ENCODE results near the gene CTCF. TPM values are rescaled to one million over a fixed set of nuclear protein-coding genes. Genes with fewer than 3 reads are reported as not detected.

The CTCF gene
- total RNA-seq, 2 donors from 2014 or later: 55.5 to 71.1 TPM

DNA sequence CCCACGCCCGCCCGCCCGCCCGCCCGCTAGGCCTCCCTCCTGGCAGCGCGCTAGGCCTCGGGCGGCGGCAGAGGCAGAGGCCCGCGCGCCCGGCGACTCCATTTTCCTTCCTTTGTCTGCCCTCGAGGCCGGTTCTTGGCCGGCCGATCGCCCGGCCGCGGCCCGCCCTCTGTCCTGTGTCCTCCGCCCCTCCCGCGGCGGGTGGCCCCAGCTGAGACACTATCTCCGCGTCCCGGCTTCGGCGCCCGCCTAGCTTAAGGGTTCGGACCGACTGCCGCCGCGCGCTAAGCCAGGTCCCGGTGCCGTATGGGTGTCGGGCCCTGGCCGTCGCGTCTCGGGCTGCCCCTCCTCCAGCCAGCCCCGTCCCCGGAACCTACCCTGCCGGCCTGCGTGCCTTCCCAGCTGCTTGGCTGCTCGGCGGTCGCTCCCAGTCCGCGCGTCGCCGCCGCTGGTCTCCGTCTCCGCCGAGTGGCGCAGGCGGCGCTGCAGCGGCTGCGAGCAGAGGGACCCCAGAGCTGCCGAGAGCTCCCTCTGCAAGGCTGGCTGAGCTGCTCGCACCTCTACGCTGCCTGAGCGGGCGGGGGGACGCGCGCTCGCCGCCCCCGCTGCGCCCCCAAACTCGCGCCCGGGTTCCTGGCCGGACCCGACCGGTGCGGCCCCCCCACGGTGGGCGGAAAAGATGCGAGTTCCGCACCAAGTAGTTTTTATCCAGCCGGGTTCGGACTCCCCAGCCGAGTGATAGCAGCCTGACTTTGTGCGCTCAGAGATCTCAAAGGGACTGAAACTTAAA, 787 bp downstream of the CTCF start:
- peak; percentile 66 to 74 for DNase-seq
- H3K27me3 Mint-ChIP-seq (ENCODE audit: low read depth): no peaks in the 10 kb centered on the region
- ATAC-seq (replicated peaks in 1 of 2): peak; percentile 6 to 10
- peaks cover 0 to 2% of the 10 kb centered on the region in 2 donors for H3K9me3 Mint-ChIP-seq
- peaks cover 57% of the 10 kb centered on the region for H3K4me1 Mint-ChIP-seq (ENCODE audit: low read depth)
- H3K36me3 Mint-ChIP-seq (ENCODE audit: insufficient read depth in 2 of 2): peaks cover 1 to 4% of the 10 kb centered on the region in 2 donors
- peak overlapping the region; percentile 87 to 94 for H3K4me3 Mint-ChIP-seq
- H3K27ac Mint-ChIP-seq: peak overlapping the region; percentile 95

DNA sequence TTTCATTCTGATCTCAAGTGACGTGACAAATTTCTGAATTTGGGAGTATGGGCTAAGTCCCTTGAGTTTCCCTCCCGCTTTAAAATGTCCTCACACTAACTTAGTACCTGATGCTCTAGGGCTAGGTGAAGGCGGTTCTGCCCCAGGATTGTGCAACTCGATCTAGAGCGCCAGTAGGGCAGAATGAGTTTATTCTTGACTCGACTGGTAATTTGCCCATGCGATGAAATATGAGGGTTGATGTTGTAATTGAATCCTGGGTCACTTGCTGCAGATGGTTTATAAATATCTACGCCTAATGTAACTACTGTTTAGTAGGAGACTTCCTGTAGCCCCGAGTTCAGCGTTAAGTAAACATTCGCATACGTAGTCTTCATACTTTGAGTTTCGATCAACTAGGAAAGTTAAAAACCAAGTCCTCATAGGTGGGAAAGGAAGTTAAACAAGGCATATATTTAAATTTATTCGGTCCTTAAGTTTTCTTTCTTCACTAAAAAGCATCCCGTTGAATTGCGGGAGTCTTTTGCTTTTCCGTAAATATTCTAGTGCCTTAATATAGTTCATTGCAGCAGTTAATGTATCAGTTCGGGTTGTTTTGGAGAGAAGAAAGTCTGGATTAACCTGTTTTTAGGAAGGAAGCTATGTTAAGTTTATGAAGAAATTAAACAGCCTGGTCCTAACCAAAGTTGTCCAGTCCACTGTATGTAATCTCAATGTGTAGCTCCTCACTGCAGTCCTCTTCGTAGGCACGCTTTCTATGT, 1.6 kb downstream of the CTCF start:
- H3K4me1 Mint-ChIP-seq (ENCODE audit: low read depth): peaks cover 64% of the 10 kb centered on the region
- no peaks in the 10 kb centered on the region for H3K27me3 Mint-ChIP-seq (ENCODE audit: low read depth)
- peaks cover 1 to 4% of the 10 kb centered on the region in 2 donors for H3K36me3 Mint-ChIP-seq (ENCODE audit: insufficient read depth in 2 of 2)
- peak overlapping the region; percentile 87 to 94 for H3K4me3 Mint-ChIP-seq
- peak overlapping the region; percentile 95 for H3K27ac Mint-ChIP-seq
- DNase-seq: peak; percentile 30 to 38
- H3K9me3 Mint-ChIP-seq: peaks cover 0 to 2% of the 10 kb centered on the region in 2 donors
- ATAC-seq (replicated peaks in 1 of 2): no peak

DNA sequence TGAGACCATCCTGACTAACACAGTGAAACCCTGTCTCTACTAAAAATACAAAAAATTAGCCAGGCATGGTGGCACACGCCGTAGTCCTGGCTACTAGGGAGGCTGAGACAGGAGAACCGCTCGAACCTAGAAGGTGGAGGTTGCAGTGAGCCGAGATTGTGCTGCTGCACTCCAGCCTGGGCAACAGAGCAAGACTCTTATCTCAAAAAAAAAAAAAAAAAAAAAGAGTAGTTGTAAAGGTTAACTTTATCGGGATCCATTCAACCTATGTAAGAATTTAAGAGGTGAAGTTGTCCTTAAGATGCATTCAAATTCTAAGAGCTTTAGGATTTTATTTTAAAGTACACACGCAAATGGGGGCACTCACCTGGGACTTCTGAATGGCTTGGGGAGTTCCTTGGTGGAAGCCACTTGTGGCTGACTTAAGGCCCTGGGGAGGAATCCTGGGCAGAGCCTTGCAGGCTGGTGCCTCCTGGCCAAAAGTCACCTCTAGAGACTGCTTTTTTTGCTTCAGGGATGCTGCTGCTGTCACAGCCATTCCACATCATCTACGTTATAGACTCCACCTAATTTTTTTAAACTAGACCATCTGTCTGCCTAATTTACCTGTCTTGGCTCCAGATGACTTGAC, 3.3 kb downstream of the CTCF start:
- Mint-ChIP-seq H3K36me3 (ENCODE audit: insufficient read depth in 2 of 2) (peaks cover 0 to 3% of the 10 kb centered on the region in 2 donors), H3K4me3 (peak overlapping the region in 1 of 2 donors; percentile 34), H3K9me3 (no peaks in the 10 kb centered on the region), H3K4me1 (ENCODE audit: low read depth) (peaks cover 58% of the 10 kb centered on the region), H3K27ac (no peak overlapping the region), H3K27me3 (ENCODE audit: low read depth) (no peaks in the 10 kb centered on the region)
- DNase-seq (no peak), ATAC-seq (replicated peaks in 1 of 2) (no peak)

DNA sequence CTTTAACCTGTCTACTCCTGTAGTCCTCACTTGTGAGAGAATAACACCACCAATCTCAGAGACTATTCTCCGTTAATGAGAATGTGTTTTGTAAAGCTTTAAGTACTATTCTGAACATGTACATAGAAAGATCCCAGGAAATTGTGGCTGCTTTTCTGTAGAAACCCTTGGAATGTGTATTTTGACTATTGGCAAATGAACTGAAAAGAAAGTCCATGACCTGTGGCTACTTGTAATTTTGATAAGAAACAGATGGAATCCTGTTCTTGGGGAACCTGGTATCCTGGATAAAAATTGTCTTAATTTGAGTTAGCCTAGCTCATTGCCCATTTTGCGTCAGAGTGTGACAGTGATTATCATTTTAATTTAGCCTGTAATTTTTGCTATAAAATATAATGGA, 9.1 kb downstream of the CTCF start:
- Mint-ChIP-seq H3K4me1 (ENCODE audit: low read depth) (peaks cover 33% of the 10 kb centered on the region), H3K36me3 (ENCODE audit: insufficient read depth in 2 of 2) (peaks cover 2 to 18% of the 10 kb centered on the region in 2 donors)

DNA sequence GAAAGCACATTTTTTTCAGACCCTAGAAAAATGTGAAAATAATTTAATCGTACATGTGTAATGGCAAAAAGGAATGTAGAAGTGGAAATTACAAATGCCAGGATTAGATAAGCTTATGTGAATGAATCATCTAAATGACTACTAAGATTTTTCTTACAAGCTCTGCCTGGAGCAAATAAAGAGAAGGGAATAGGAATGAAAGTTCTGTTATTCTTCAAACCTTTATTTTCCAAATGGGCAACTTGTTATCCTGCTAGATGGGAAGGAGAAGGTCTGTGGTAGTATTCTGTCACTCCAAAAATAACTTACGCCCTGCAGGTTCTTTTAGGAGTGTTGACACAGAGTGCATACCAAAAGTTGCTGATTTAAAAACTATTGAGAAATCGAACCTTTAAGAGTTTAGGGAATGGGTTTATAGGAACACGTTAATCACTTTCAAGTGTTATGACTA, 9.7 kb downstream of the CTCF start:
- peaks cover 28% of the 10 kb centered on the region for H3K4me1 Mint-ChIP-seq (ENCODE audit: low read depth)
- H3K27ac Mint-ChIP-seq: no peak overlapping the region
- ATAC-seq (replicated peaks in 1 of 2) (no peak), DNase-seq (no peak)
- H3K36me3 Mint-ChIP-seq (ENCODE audit: insufficient read depth in 2 of 2): peaks cover 2 to 22% of the 10 kb centered on the region in 2 donors
- no peaks in the 10 kb centered on the region for H3K9me3 Mint-ChIP-seq
- H3K4me3 Mint-ChIP-seq: no peak overlapping the region
- H3K27me3 Mint-ChIP-seq (ENCODE audit: low read depth): no peaks in the 10 kb centered on the region

More for the DNA sequence above, 9.1 kb downstream of the CTCF start:
- no peak for ATAC-seq (replicated peaks in 1 of 2)
- H3K27me3 Mint-ChIP-seq (ENCODE audit: low read depth): no peaks in the 10 kb centered on the region
- no peak overlapping the region for H3K4me3 Mint-ChIP-seq
- no peaks in the 10 kb centered on the region for H3K9me3 Mint-ChIP-seq
- no peak for DNase-seq
- no peak overlapping the region for H3K27ac Mint-ChIP-seq

DNA sequence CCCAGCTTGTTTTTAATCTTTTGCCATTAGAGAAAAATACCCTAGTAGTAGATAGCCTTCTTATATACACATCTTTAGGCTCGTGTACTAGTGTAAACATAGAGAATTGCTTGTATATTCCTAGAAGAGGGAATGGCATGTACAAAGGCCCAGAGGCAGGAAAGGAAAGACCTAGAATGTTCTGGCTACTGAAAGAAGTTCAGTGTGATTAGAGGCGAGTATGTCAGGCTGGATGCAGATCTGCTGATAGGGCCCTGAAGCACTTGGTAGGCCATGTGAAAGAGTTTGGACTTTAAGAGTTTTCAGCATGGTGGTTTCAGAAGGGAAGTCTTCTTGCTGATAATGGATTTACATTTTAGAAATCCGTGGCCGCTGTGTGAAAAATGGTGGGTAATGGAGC, 17.4 kb downstream of the CTCF start:
- Mint-ChIP-seq H3K4me1 (ENCODE audit: low read depth) (peaks cover 10% of the 10 kb centered on the region), H3K27ac (no peak overlapping the region), H3K9me3 (no peaks in the 10 kb centered on the region), H3K4me3 (no peak overlapping the region), H3K27me3 (ENCODE audit: low read depth) (no peaks in the 10 kb centered on the region), H3K36me3 (ENCODE audit: insufficient read depth in 2 of 2) (peaks cover 2 to 16% of the 10 kb centered on the region in 2 donors)
- DNase-seq: no peak
- ATAC-seq (replicated peaks in 1 of 2): no peak

DNA sequence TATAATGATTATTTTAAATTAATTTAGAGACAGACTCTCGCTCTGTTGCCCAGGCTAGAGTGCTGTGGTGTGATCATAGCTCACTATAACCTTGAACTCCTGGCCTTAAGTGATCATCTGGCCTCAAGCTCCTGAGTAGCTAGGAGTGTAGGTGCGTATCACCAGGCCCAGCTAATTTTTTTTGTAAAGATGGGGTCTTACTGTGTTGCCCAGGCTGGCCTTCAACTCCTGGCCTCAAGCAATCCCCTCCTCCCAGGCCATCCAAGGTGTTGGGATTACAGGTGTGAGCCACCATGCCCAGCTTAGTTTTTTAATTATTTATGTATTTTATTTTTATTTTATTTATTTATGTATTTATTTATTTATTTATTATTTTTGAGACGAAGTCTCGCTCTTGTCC, 17.9 kb downstream of the CTCF start:
- ATAC-seq (replicated peaks in 1 of 2) (no peak), DNase-seq (no peak)
- H3K4me3 Mint-ChIP-seq: no peak overlapping the region
- no peaks in the 10 kb centered on the region for H3K9me3 Mint-ChIP-seq
- peaks cover 10% of the 10 kb centered on the region for H3K4me1 Mint-ChIP-seq (ENCODE audit: low read depth)
- H3K36me3 Mint-ChIP-seq (ENCODE audit: insufficient read depth in 2 of 2): peaks cover 2 to 13% of the 10 kb centered on the region in 2 donors
- no peak overlapping the region for H3K27ac Mint-ChIP-seq
- H3K27me3 Mint-ChIP-seq (ENCODE audit: low read depth): no peaks in the 10 kb centered on the region

DNA sequence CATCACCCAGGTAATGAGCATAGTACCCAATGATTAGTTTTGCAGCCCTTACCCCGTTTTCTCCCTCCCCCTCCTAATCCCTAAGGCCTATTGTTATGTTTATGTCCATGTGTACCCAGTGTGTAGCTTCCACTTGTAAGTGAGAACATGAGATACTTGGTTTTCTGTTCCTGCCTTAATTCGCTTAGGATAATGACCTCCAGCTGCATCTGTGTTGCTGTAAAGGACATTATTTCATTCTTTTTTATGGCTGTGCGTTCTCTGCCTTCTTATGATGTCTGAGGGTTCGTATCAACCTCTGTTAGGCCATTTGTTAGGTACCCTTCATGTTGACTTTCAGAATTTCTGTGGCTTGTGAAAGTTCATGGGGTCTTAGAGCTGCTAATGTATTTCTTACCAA, 31.0 kb downstream of the CTCF start:
- Mint-ChIP-seq H3K27ac (peak overlapping the region; percentile 7), H3K9me3 (no peaks in the 10 kb centered on the region), H3K36me3 (ENCODE audit: insufficient read depth in 2 of 2) (peaks cover 0 to under 1% of the 10 kb centered on the region in 2 donors), H3K27me3 (ENCODE audit: low read depth) (no peaks in the 10 kb centered on the region), H3K4me1 (ENCODE audit: low read depth) (peaks cover 38% of the 10 kb centered on the region), H3K4me3 (no peak overlapping the region)
- DNase-seq: no peak
- no peak for ATAC-seq (replicated peaks in 1 of 2)

DNA sequence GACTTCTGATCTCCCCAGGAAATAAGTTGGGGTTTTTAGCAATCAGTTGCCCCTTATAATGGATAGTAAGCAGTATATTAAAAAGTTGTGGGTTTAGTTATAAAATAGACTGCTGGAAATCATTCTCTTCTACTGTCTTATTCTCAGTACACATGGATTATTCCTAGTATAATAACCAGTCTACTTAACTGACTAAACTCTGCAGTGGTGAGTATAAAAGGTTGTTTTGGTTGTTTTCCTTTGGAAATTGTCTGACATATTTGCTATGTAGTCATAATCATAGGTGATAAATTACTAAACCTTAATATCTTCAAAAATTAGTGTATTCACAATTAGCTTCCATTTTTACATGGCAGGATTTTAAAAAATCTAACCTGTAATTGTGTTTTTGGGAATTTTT, 31.4 kb downstream of the CTCF start:
- no peaks in the 10 kb centered on the region for H3K9me3 Mint-ChIP-seq
- H3K27me3 Mint-ChIP-seq (ENCODE audit: low read depth): no peaks in the 10 kb centered on the region
- H3K27ac Mint-ChIP-seq: peak overlapping the region; percentile 7
- H3K4me3 Mint-ChIP-seq: no peak overlapping the region
- no peak for ATAC-seq (replicated peaks in 1 of 2)
- H3K36me3 Mint-ChIP-seq (ENCODE audit: insufficient read depth in 2 of 2): no peaks in the 10 kb centered on the region
- H3K4me1 Mint-ChIP-seq (ENCODE audit: low read depth): peaks cover 38% of the 10 kb centered on the region
- DNase-seq: no peak

DNA sequence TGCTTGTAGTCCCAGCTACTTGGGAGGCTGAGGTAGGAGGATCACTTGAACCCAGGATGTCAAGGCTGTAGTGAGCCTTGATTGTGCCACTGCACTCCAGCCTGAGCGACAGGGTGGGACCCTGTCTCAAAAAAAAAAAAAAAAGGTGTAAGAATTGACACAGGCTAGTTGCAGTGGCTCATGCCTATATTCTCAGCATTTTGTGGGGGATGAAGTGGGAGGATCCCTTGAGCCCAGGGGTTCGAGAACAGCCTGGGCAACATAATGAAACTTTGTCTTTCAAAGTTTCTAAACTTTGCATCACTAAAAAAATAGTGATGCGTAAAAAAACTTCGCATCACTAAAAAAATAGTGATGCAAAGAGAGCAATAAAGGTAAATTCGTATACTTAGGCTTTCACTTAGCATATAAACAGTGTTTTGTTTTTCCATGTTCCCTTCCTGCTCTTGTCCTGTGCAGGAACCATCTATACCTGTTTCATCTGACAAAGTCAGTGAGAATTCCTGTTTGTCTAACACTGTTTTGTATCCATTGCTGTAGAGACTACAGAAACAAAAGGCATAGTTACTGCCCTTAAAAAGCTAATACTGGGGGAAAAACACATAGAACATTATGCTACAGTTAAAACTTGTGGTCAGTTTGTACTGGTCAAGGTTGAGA, 32.1 kb downstream of the CTCF start:
- ATAC-seq (replicated peaks in 1 of 2) (no peak), DNase-seq (no peak)
- peaks cover 38% of the 10 kb centered on the region for H3K4me1 Mint-ChIP-seq (ENCODE audit: low read depth)
- no peaks in the 10 kb centered on the region for H3K36me3 Mint-ChIP-seq (ENCODE audit: insufficient read depth in 2 of 2)
- peak overlapping the region in 1 of 2 donors; percentile 39 for H3K4me3 Mint-ChIP-seq
- no peaks in the 10 kb centered on the region for H3K9me3 Mint-ChIP-seq
- peak overlapping the region; percentile 87 for H3K27ac Mint-ChIP-seq
- H3K27me3 Mint-ChIP-seq (ENCODE audit: low read depth): no peaks in the 10 kb centered on the region

DNA sequence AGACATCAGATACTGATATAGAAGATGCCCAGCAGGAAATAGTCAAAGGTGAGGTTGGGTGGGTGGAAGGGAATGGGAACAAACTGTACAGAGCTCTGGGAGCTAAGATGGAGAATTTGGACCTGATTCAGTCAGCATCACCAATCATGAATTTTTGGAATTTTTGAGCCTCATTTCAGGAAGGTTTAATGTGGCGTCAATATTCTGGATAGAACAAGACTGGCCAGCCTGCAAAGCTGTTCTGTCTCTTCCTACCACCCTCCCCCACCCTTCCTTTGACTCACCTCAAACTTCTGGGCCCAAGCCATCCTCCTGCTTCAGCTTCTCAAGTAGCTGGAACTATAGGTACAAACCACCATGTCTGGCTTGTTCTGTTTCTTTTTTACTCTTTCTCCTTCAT, 32.6 kb downstream of the CTCF start:
- peak in 1 of 2 donors; percentile 84 for ATAC-seq (replicated peaks in 1 of 2)
- H3K36me3 Mint-ChIP-seq (ENCODE audit: insufficient read depth in 2 of 2): no peaks in the 10 kb centered on the region
- DNase-seq: peak in 1 of 2 donors; percentile 2
- peak overlapping the region in 1 of 2 donors; percentile 39 for H3K4me3 Mint-ChIP-seq
- H3K9me3 Mint-ChIP-seq: no peaks in the 10 kb centered on the region
- peaks cover 38% of the 10 kb centered on the region for H3K4me1 Mint-ChIP-seq (ENCODE audit: low read depth)
- H3K27ac Mint-ChIP-seq: peak overlapping the region; percentile 58
- H3K27me3 Mint-ChIP-seq (ENCODE audit: low read depth): no peaks in the 10 kb centered on the region

DNA sequence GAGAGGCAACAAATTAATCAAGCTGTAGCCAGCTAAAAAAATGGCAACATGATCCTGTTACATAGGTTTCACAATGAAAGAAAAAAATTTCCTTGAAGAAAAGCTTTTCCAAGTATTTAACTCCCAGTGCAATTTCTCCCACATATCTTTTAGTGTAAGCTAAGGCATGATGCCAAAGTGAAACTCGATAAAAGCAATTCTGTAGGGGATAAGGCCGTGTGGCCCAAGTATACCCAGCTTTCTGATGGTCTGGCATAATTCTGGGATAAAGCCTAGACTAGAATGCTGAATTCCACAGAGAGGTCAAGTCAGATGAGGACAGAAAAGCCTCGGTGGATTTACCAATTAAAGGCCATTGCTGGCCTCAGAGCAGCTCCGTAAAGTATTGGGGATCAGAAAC, 36.2 kb downstream of the CTCF start:
- peaks cover 40% of the 10 kb centered on the region for H3K4me1 Mint-ChIP-seq (ENCODE audit: low read depth)
- H3K36me3 Mint-ChIP-seq (ENCODE audit: insufficient read depth in 2 of 2): no peaks in the 10 kb centered on the region
- ATAC-seq (replicated peaks in 1 of 2): no peak
- no peak overlapping the region for H3K27ac Mint-ChIP-seq
- H3K9me3 Mint-ChIP-seq: no peaks in the 10 kb centered on the region
- H3K27me3 Mint-ChIP-seq (ENCODE audit: low read depth): no peaks in the 10 kb centered on the region
- H3K4me3 Mint-ChIP-seq: no peak overlapping the region
- DNase-seq: no peak

All from activated T-cell treated with anti-CD3 and anti-CD28 coated beads, Interleukin-2, amount 50 U/mL, for 72 hours (primary cell).